GM13977 (cell line): ENCODE measurements around the gene PBOV1.

Experiments
- DNase-seq: peaks from one replicate; pipeline ENCODE4 v3.0.0; 2012; ENCODE audit warnings: low spot score
- in situ Hi-C: fragments of 300-500 bp; cut with MboI; formaldehyde crosslinking; loops from one replicate; pipeline ENCODE4 v1.12.0; 2022; ENCODE audit warnings: low sequenced_read_pairs, low pct_unique_long_range_greater_than_20kb, mixed read lengths, inconsistent platforms; ENCODE audit not compliant: unreplicated experiment
- TF ChIP-seq, protein P1 (sequence below): IDR thresholded peaks from 2 replicates; pipeline ENCODE4 v1.5.1; 2012; ENCODE audit warnings: mild to moderate bottlenecking, control low read depth; ENCODE audit not compliant: insufficient read depth; ENCODE audit errors: extremely low read depth, missing control alignments

The PBOV1 gene

DNA sequence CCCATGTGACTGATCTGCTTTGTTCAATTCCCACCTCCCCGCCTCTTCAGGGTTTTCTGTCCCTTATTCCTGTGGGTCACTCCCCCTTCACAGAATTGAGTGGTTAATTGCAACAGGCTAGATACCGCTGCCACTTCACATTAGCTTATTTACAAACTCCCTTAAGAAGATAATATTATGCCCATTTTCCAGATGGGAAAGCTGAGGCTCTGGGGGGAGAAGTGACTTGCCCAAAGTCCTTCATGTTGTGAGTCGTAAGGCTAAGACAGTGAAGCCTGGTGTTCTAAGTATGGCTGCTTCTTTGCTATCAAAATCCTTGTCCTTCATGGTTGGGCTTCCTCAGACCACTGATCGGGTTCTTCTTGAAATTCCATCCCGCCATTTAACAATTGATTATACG lies 39.9 kb upstream of the PBOV1 start:
- TF ChIP-seq, protein P1, sequence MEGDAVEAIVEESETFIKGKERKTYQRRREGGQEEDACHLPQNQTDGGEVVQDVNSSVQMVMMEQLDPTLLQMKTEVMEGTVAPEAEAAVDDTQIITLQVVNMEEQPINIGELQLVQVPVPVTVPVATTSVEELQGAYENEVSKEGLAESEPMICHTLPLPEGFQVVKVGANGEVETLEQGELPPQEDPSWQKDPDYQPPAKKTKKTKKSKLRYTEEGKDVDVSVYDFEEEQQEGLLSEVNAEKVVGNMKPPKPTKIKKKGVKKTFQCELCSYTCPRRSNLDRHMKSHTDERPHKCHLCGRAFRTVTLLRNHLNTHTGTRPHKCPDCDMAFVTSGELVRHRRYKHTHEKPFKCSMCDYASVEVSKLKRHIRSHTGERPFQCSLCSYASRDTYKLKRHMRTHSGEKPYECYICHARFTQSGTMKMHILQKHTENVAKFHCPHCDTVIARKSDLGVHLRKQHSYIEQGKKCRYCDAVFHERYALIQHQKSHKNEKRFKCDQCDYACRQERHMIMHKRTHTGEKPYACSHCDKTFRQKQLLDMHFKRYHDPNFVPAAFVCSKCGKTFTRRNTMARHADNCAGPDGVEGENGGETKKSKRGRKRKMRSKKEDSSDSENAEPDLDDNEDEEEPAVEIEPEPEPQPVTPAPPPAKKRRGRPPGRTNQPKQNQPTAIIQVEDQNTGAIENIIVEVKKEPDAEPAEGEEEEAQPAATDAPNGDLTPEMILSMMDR, result no peak
- in situ Hi-C loops, result no loop called here
- no peak for DNase-seq

DNA sequence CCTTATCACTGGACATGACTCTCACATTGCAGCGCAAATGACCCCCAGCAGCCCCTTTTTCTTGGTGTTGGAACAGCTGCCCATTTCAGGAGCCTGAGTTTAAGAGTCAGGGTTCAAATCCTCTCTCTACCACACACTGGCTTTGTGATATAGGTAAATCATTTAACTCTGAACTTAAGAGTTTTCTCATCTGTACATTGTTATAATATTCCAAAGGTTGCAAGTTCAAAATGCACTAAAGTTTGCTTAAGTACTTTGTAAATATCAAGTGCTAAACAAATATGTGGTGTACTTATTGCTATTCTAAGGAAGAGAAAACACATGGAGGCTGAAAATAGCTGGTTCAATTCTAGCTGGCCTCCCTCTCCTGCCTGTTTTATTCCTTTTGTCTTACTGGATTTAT lies 39.3 kb upstream of the PBOV1 start:
- no peak for DNase-seq
- in situ Hi-C loops, result no loop called here
- TF ChIP-seq, protein P1, result no peak

DNA sequence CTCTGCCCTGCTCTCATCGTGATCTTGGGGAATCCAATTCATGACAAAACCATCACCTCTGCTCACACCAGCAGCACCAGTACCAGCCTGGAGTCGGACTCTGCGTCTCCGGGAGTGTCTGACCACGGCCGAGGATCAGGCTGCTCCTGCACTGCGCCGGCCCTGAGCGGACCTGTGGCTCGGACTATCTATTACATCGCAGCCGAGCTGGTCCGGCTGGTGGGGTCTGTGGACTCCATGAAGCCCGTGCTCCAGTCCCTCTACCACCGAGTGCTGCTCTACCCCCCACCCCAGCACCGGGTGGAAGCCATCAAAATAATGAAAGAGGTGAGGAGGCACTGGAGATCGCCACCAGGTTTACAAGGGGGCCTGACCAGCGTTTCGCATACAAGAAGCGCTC lies 37.2 kb upstream of the PBOV1 start:
- TF ChIP-seq, protein P1, result no peak
- DNase-seq, result no peak
- in situ Hi-C loops, result no loop called here

DNA sequence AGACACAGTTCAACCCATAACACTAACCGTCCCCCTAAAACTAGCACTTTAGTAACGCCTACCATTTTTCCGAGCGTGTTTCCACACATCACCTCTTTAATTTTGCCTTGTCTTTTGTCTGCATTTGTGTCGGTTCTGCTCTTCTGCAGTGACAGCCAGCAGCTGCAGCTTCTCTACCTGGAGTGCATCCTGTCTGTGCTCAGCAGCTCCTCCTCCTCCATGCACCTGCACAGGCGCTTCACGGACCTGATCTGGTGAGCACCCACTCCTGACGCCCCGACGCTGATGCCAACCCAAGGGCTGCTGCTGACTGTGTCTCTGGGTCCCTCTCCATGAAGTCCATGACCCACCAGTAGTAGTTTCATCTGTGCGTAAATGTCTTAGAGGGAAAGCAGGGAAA lies 35.4 kb upstream of the PBOV1 start:
- no peak for DNase-seq
- TF ChIP-seq, protein P1, result no peak
- in situ Hi-C loops, result no loop called here

DNA sequence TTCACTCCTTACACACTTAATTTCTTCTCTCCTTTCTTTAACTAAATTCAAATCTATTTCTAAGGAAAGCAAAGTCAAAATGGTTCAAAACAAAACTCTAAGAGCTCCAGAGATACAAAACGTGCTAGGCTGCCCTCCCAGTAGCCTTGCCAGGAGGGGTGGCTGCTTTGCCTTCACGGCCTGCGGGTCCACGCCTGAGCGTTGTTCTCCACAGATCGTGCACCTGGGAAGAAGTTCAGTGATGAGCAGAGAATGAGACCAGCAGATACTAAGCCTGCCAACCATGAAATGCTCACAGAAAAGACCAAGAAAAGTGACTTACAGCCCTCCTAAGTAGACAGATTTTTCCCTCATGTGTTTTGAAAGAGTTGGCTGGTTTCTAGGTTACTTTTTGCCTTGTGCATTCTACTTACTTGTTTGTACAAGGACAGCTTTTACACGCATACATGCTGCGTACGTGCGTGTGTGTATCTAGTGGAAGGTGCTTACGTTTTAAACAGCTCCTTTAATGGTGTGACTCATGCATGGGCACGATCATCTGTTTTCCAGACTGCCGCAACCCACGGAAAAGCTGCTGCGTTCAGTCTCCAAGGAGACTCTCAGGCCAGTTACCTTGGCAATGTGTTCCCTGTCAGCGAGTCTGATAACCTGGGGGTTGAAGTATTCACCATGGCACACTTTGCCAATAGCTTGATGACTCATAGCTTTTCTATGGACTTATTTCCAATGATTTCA lies 32.4 kb upstream of the PBOV1 start:
- in situ Hi-C loops, result no loop called here
- TF ChIP-seq, protein P1, result no peak
- DNase-seq, result no peak

DNA sequence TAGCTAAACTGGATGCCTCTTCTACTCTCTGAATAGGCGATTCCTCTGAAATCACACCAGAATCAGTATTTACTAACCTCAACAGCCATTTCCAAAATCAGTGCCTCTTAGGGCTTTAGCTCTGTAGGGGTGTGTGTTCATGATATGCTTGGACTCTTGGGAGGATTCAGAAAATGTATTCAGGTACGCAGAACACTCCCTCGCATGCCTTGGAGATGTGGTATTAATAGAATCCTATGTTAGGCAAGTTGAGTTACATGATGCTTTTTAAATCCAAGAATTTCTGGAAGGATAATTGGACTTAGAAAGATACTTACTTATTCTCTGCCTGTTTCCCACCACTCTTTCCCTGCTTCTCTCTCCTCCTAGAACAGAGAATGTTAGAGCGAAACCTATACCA lies 31.8 kb upstream of the PBOV1 start:
- TF ChIP-seq, protein P1, result no peak
- no peak for DNase-seq
- in situ Hi-C loops, result no loop called here
